Bronchial epithelial cell (primary cell): ENCODE measurements around the gene CACNG6. TPM values are rescaled to one million over a fixed set of nuclear protein-coding genes. Genes with fewer than 3 reads are reported as not detected.

Experiments
- DNase-seq: peaks from one replicate; pipeline ENCODE4 v3.0.0-alpha.2; 2010; ENCODE audit warnings: low read depth
- FAIRE-seq: peaks from 2 replicates; lab custom pipeline; 2011; peaks lifted over from hg19 to GRCh38; lab: Jason Lieb, UNC
- H3K27me3 ChIP-seq: 2 replicates; pipeline ENCODE4 v1.5.1; 2011; ENCODE audit warnings: low read length; ENCODE audit not compliant: control insufficient read depth, insufficient read depth
- H3K36me3 ChIP-seq: 2 replicates; pipeline ENCODE4 v1.5.1; 2011; ENCODE audit warnings: low read length; ENCODE audit not compliant: control insufficient read depth, insufficient read depth
- H3K4me3 ChIP-seq: 2 replicates; pipeline ENCODE4 v1.5.1; 2011; ENCODE audit warnings: mild to moderate bottlenecking, low read depth, low read length, control low read depth
- CTCF ChIP-seq: IDR thresholded peaks from 2 replicates; pipeline ENCODE4 v1.5.1; 2011; ENCODE audit warnings: mild to moderate bottlenecking, moderate library complexity, low read length, control low read depth, inconsistent platforms; ENCODE audit not compliant: insufficient read depth, severe bottlenecking
- total RNA-seq: library from RNA; depleted of rRNA; stranded (reverse); fragments of >200 nt; gene quantifications from 2 replicates; pipeline ENCODE4 v1.2.1, GENCODE V29; 2014

Gene CACNG6
- total RNA-seq, 1 donor from 2014 or later = 0.26 TPM

GRCh38 chr19:53971673-53972072 lies 19.8 kb upstream of the CACNG6 start:
- no peak for DNase-seq
- no peaks in the 10 kb centered on the region for H3K27me3 ChIP-seq
- FAIRE-seq = no peak
- TF ChIP-seq CTCF = no peak
- no peak overlapping the region for H3K4me3 ChIP-seq
- H3K36me3 ChIP-seq = no peaks in the 10 kb centered on the region

DNA sequence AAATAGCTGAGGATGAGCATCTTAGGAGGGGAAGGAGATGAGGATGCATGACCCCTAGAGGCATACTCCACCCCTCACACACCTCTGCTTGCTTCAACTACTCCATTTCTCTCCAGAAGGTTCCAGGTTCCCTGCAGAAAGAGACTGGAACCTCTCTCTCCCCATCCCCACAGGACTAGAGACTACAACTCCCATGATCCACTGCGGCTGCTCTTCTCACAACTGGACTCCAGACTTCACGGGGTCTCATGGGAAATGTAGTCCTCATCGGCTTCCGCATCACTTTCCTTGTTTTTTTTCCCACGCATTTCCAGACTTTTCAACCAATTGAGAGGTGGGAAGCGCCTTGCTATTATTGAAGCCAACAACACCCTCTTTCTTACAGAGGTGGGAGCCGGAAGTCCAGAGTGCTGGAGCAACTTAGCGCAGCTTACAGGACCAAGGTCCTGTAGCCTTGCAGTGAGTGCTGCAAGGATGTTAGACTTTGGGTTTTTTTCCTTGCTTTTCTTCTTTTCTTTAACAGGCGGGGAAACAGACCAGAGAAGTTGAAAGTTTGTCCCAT lies 13.9 kb upstream of the CACNG6 start:
- peaks cover 3% of the 10 kb centered on the region for H3K27me3 ChIP-seq
- H3K4me3 ChIP-seq = no peak overlapping the region
- H3K36me3 ChIP-seq = no peaks in the 10 kb centered on the region
- no peak for TF ChIP-seq CTCF
- FAIRE-seq = no peak
- DNase-seq = peak; percentile 63

GRCh38 chr19:53977991-53978731 lies 13.3 kb upstream of the CACNG6 start:
- TF ChIP-seq CTCF = no peak
- Histone ChIP-seq H3K4me3 (no peak overlapping the region), H3K27me3 (peaks cover 3% of the 10 kb centered on the region), H3K36me3 (no peaks in the 10 kb centered on the region)
- DNase-seq = no peak
- FAIRE-seq = no peak

- DNase-seq (no peak), FAIRE-seq (no peak)
- TF ChIP-seq CTCF = no peak
- Histone ChIP-seq H3K27me3 (peaks cover 3% of the 10 kb centered on the region), H3K36me3 (no peaks in the 10 kb centered on the region), H3K4me3 (no peak overlapping the region)
Measured at GRCh38 chr19:53978975-53979801, 12.2 kb upstream of the CACNG6 start.

DNA sequence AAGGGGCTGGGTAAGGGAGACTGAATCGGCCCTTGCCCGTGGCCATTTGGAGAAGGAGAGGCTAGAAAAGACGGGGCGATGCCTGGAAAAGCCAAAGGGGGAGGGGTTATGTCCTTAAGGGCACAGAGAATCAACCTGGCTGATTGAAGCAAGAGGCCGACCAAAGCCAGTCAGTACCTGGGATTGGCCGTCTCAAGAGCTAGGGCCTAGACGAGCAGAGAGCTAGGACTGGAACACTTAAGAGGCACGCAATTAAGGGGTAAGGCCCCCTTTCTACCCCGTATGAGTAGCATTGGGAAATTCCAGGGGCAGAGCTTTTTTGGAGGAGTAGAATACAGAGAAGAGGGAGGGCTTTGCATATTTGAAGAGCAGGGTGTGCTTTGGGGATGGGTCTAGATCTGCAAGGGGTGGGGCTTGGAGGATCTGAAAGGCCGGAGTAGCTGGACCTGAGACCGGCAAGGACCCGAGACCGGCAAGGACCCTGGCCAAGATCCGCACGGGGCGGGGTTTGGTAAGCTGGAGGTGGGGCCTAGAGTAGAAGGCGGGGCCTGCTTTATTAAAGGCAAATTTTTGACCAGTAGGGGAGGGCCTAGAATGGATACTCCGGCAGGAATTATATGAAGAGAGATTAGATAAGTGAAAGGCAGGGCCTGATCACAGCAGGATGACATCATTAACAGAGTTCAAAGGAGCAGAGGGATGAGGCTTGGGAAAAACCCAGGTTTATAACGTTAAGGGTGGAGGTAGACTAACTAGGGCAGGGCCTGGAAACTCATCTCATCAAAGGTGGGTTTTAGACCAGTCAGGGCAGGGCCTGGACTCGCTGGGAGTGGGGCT lies 10.7 kb upstream of the CACNG6 start:
- DNase-seq = no peak
- H3K36me3 ChIP-seq = no peaks in the 10 kb centered on the region
- no peak for FAIRE-seq
- peaks cover 3% of the 10 kb centered on the region for H3K27me3 ChIP-seq
- no peak for TF ChIP-seq CTCF
- H3K4me3 ChIP-seq = no peak overlapping the region
